ENCODE results near the gene SMARCA5.

Gene SMARCA5

GRCh38 chr4:143558823-143559756 is 45.6 kb downstream of the SMARCA5 start:
- TF ChIP-seq CTCF (IDR thresholded peaks at IDR 0.05; ENCODE audit: unreplicated experiment in 3 of 3): peak; percentile 24 to 49 (median 26)
- H3K9me3 Mint-ChIP-seq: peaks cover 17% of the 10 kb centered on the region
- no peaks in the 10 kb centered on the region for H3K4me1 Mint-ChIP-seq
- peak overlapping the region in 2 of 3 experiments; percentile 31 to 47 for H3K27ac Mint-ChIP-seq
- peak overlapping the region; percentile 11 to 71 (median 46) for H3K4me3 Mint-ChIP-seq
- H3K27me3 Mint-ChIP-seq (ENCODE audit: low read depth): peaks cover 4% of the 10 kb centered on the region
- peaks cover 28% of the 10 kb centered on the region for H3K36me3 Mint-ChIP-seq (ENCODE audit: low read depth)

- Mint-ChIP-seq H3K4me1 (no peaks in the 10 kb centered on the region), H3K36me3 (ENCODE audit: low read depth) (peaks cover 23% of the 10 kb centered on the region), H3K27ac (no peak overlapping the region), H3K9me3 (peaks cover 17% of the 10 kb centered on the region), H3K4me3 (no peak overlapping the region), H3K27me3 (ENCODE audit: low read depth) (peaks cover 4% of the 10 kb centered on the region)
- no peak for TF ChIP-seq CTCF (IDR thresholded peaks at IDR 0.05; ENCODE audit: unreplicated experiment in 3 of 3)
These were observed 46.2 kb downstream of the SMARCA5 start for GRCh38 chr4:143559757-143560147.

- Mint-ChIP-seq H3K4me1 (no peaks in the 10 kb centered on the region), H3K27me3 (ENCODE audit: low read depth) (peaks cover 4% of the 10 kb centered on the region), H3K27ac (no peak overlapping the region), H3K36me3 (ENCODE audit: low read depth) (peaks cover 3% of the 10 kb centered on the region), H3K9me3 (peaks cover 22% of the 10 kb centered on the region), H3K4me3 (no peak overlapping the region)
- no peak for TF ChIP-seq CTCF (IDR thresholded peaks at IDR 0.05; ENCODE audit: unreplicated experiment in 3 of 3)
These were observed 51.0 kb downstream of the SMARCA5 start for GRCh38 chr4:143564472-143564871.

GRCh38 chr4:143575331-143575730 is 61.8 kb downstream of the SMARCA5 start:
- Mint-ChIP-seq H3K27ac (no peak overlapping the region), H3K27me3 (ENCODE audit: low read depth) (no peaks in the 10 kb centered on the region), H3K36me3 (ENCODE audit: low read depth) (no peaks in the 10 kb centered on the region), H3K4me3 (no peak overlapping the region), H3K4me1 (no peaks in the 10 kb centered on the region), H3K9me3 (peaks cover 4% of the 10 kb centered on the region)
- TF ChIP-seq CTCF (IDR thresholded peaks at IDR 0.05; ENCODE audit: unreplicated experiment in 3 of 3): no peak

- no peaks in the 10 kb centered on the region for H3K4me1 Mint-ChIP-seq
- H3K4me3 Mint-ChIP-seq: no peak overlapping the region
- H3K27ac Mint-ChIP-seq: no peak overlapping the region
- no peak for TF ChIP-seq CTCF (IDR thresholded peaks at IDR 0.05; ENCODE audit: unreplicated experiment in 3 of 3)
- H3K27me3 Mint-ChIP-seq (ENCODE audit: low read depth): no peaks in the 10 kb centered on the region
- H3K36me3 Mint-ChIP-seq (ENCODE audit: low read depth): peaks cover 10% of the 10 kb centered on the region
- H3K9me3 Mint-ChIP-seq: peaks cover 29% of the 10 kb centered on the region
These were observed 67.9 kb downstream of the SMARCA5 start for GRCh38 chr4:143581331-143581946.
